OCI-LY3 (cell line): Measurements from ENCODE around the gene ERAP2.

Experiments used
- H2AFZ ChIP-seq: fragments of 200-600, 300-600 bp; shearing (Covaris generic); 2 replicates; pipeline ENCODE4 v1.6.0; 2014; ENCODE audit warnings: antibody characterized with exemption, low read depth, low read length
- H3K27ac ChIP-seq: fragments of 200-600, 300-600 bp; sonication (generic); 2 replicates; pipeline ENCODE4 v1.5.1; 2014; ENCODE audit warnings: mild to moderate bottlenecking, low read length, moderate library complexity, mixed read lengths
- H3K27me3 ChIP-seq: fragments of 200-600, 300-600 bp; sonication (generic); 2 replicates; pipeline ENCODE4 v1.6.1; 2014; ENCODE audit warnings: low read depth, low read length, mixed read lengths
- H3K36me3 ChIP-seq: fragments of 200-600, 300-600 bp; sonication (generic); replicated peaks from 2 replicates; pipeline ENCODE3; 2014; ENCODE audit warnings: low read depth, low read length, mixed read lengths
- H3K4me1 ChIP-seq: fragments of 300-600, 200-600 bp; sonication (generic); 2 replicates; pipeline ENCODE4 v1.6.1; 2014; ENCODE audit warnings: low read length, mixed read lengths
- H3K4me2 ChIP-seq: fragments of 200-600, 300-600 bp; sonication (generic); 2 replicates; pipeline ENCODE4 v1.6.1; 2014; ENCODE audit warnings: low read length, mixed read lengths
- H3K4me3 ChIP-seq: fragments of 300-600, 200-600 bp; sonication (generic); 2 replicates; pipeline ENCODE4 v1.5.1; 2014; ENCODE audit warnings: antibody characterized with exemption, mild to moderate bottlenecking, low read length, moderate library complexity
- H3K79me2 ChIP-seq: fragments of 300-600, 200-600 bp; shearing (Covaris generic); 2 replicates; pipeline ENCODE4 v1.6.1; 2014; ENCODE audit warnings: mild to moderate bottlenecking, low read length, mixed read lengths
- H3K9ac ChIP-seq: fragments of 300-600, 200-600 bp; shearing (Covaris generic); 2 replicates; pipeline ENCODE4 v1.6.0; 2014; ENCODE audit warnings: mild to moderate bottlenecking, low read length, moderate library complexity
- H3K9me3 ChIP-seq: fragments of 200-600, 300-600 bp; shearing (Covaris generic); 2 replicates; pipeline ENCODE4 v1.6.1; 2014; ENCODE audit warnings: low read length, mixed read lengths; ENCODE audit not compliant: insufficient read depth
- H4K20me1 ChIP-seq: fragments of 200-600, 300-600 bp; sonication (generic); 2 replicates; pipeline ENCODE4 v1.6.1; 2016; ENCODE audit warnings: low read length, mixed read lengths; ENCODE audit not compliant: insufficient read depth
- CTCF ChIP-seq: fragments of 200-600, 300-600 bp; sonication (generic); IDR thresholded peaks from 2 replicates; pipeline ENCODE4 v1.5.1; 2014; ENCODE audit warnings: antibody characterized with exemption, low read length, low read depth
- EZH2phosphoT487 ChIP-seq: fragments of 200-600 bp; shearing (Covaris generic); IDR thresholded peaks from 2 replicates; pipeline ENCODE4 v1.6.1; 2018; ENCODE audit warnings: antibody characterized with exemption, mixed run types, low read depth

Gene ERAP2

GRCh38 chr5:96879665-96880064 lies 3.4 kb downstream of the ERAP2 start:
- peaks cover 47% of the 10 kb centered on the region for H3K36me3 ChIP-seq
- H3K4me1 ChIP-seq = peaks cover 68% of the 10 kb centered on the region
- H3K79me2 ChIP-seq = peaks cover 69% of the 10 kb centered on the region
- peak overlapping the region; percentile 35 for H3K9ac ChIP-seq
- no peaks in the 10 kb centered on the region for H3K9me3 ChIP-seq
- H3K27me3 ChIP-seq = no peaks in the 10 kb centered on the region
- no peak overlapping the region for H2AFZ ChIP-seq
- peak overlapping the region; percentile 40 for H3K4me3 ChIP-seq
- no peak for TF ChIP-seq CTCF
- no peak for TF ChIP-seq EZH2phosphoT487
- H4K20me1 ChIP-seq = no peaks in the 10 kb centered on the region
- H3K4me2 ChIP-seq = peak overlapping the region; percentile 73
- peak overlapping the region; percentile 98 for H3K27ac ChIP-seq

- H2AFZ ChIP-seq = no peak overlapping the region
- H3K79me2 ChIP-seq = peaks cover 76% of the 10 kb centered on the region
- H3K4me2 ChIP-seq = peak overlapping the region; percentile 73
- no peaks in the 10 kb centered on the region for H4K20me1 ChIP-seq
- no peaks in the 10 kb centered on the region for H3K9me3 ChIP-seq
- H3K4me1 ChIP-seq = peaks cover 72% of the 10 kb centered on the region
- no peaks in the 10 kb centered on the region for H3K27me3 ChIP-seq
- TF ChIP-seq CTCF (no peak), EZH2phosphoT487 (no peak)
- H3K27ac ChIP-seq = peak overlapping the region; percentile 98
- H3K36me3 ChIP-seq = peaks cover 56% of the 10 kb centered on the region
- peak overlapping the region; percentile 40 for H3K4me3 ChIP-seq
- H3K9ac ChIP-seq = peak overlapping the region; percentile 35; the same call in 1 of the 2 replicates
Measured at GRCh38 chr5:96880444-96881164, 4.3 kb downstream of the ERAP2 start.

DNA sequence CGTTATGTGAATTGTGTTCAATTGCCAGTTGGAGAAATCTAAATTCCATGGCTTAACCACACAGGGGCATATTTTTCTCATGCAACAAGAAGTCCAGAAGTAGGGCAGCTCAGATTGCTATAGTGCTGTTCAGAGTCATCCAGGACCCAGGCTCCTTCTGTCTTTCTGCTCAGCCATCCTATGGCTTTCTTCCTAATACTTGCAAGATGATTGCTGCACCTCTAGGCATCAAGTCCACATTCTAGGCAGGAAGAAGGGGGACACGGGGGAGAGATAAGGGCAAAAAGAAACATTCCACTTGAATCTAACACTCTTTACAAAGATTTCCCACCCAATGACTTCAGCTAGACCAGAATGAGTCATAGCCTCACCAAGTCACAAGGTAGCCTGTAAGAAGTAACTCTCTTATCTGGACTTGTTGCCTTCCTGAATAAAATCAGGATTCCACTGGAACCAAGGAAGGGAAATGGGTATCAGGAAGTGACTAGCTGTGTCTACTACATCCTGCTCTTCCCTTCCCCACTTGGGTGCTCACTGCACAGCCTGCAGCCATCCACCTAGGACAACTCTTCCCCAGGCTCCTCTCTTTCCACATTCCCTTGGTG lies 5.3 kb downstream of the ERAP2 start:
- H3K79me2 ChIP-seq = peaks cover 78% of the 10 kb centered on the region
- H3K4me3 ChIP-seq = peak overlapping the region; percentile 40
- peaks cover 4% of the 10 kb centered on the region; the same call in 1 of the 2 replicates for H4K20me1 ChIP-seq
- no peaks in the 10 kb centered on the region for H3K9me3 ChIP-seq
- peak overlapping the region; percentile 73 for H3K4me2 ChIP-seq
- H3K27ac ChIP-seq = peak overlapping the region; percentile 98; the same call in 1 of the 2 replicates
- peaks cover 75% of the 10 kb centered on the region for H3K4me1 ChIP-seq
- H3K36me3 ChIP-seq = peaks cover 64% of the 10 kb centered on the region
- no peak for TF ChIP-seq EZH2phosphoT487
- TF ChIP-seq CTCF = no peak
- no peak overlapping the region for H2AFZ ChIP-seq
- H3K9ac ChIP-seq = peak overlapping the region; percentile 35; the same call in 1 of the 2 replicates
- no peaks in the 10 kb centered on the region for H3K27me3 ChIP-seq

DNA sequence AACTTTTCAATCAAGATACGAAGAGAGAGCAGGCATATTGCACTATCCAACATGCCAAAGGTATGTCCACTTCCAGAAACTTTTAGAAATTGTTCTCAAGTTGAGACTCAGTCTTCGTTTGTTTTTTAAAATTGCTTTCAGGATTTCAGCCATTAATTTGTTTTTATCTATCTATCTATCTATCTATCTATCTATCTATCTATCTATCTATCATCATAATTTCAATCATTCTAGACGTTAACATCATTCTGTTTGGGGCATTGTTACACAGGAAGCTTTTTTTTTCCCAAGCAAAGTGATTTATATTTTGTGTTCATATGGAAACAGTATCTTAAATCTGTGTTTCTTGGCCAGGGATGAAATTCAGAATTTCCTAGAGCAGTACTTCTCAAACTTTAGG lies 7.6 kb downstream of the ERAP2 start:
- peaks cover 61% of the 10 kb centered on the region for H3K4me1 ChIP-seq
- H3K79me2 ChIP-seq = peaks cover 56% of the 10 kb centered on the region
- H3K27me3 ChIP-seq = no peaks in the 10 kb centered on the region
- H4K20me1 ChIP-seq = peaks cover 4% of the 10 kb centered on the region; the same call in 1 of the 2 replicates
- H3K36me3 ChIP-seq = peaks cover 72% of the 10 kb centered on the region
- no peak overlapping the region for H3K4me3 ChIP-seq
- no peak overlapping the region for H3K4me2 ChIP-seq
- no peak overlapping the region for H3K9ac ChIP-seq
- no peak overlapping the region for H2AFZ ChIP-seq
- H3K9me3 ChIP-seq = no peaks in the 10 kb centered on the region
- no peak overlapping the region for H3K27ac ChIP-seq
- no peak for TF ChIP-seq CTCF
- no peak for TF ChIP-seq EZH2phosphoT487
